Kidney epithelial cell (primary cell): ENCODE data around the gene LRFN2. TPM values are rescaled to one million over a fixed set of nuclear protein-coding genes. Genes with fewer than 3 reads are reported as not detected.

Experiments used
- DNase-seq: peaks from one replicate; pipeline ENCODE4 v3.0.0-alpha.2; 2010; ENCODE audit warnings: low read depth
- H3K27me3 ChIP-seq: 2 replicates; pipeline ENCODE4 v1.6.0; 2011; ENCODE audit warnings: low read length; ENCODE audit not compliant: control insufficient read depth, insufficient read depth
- H3K36me3 ChIP-seq: 2 replicates; pipeline ENCODE4 v1.5.1; 2011; ENCODE audit warnings: low read length; ENCODE audit not compliant: control insufficient read depth, insufficient read depth
- H3K4me3 ChIP-seq: 2 replicates; pipeline ENCODE4 v1.5.1; 2011; ENCODE audit warnings: low read depth, mild to moderate bottlenecking, control low read depth, low read length
- total RNA-seq: library from RNA; depleted of rRNA; stranded (reverse); fragments of >200 nt; gene quantifications from 2 replicates; pipeline ENCODE4 v1.2.3, GENCODE V29; 2015
- TF ChIP-seq, protein P1 (sequence below): IDR thresholded peaks from 2 replicates; pipeline ENCODE4 v1.5.1; 2011; ENCODE audit warnings: mild to moderate bottlenecking, moderate library complexity, low read length, control low read depth, inconsistent platforms; ENCODE audit not compliant: insufficient read depth, poor library complexity, severe bottlenecking

Gene LRFN2
- total RNA-seq, 1 donor from 2014 or later: not detected

DNA sequence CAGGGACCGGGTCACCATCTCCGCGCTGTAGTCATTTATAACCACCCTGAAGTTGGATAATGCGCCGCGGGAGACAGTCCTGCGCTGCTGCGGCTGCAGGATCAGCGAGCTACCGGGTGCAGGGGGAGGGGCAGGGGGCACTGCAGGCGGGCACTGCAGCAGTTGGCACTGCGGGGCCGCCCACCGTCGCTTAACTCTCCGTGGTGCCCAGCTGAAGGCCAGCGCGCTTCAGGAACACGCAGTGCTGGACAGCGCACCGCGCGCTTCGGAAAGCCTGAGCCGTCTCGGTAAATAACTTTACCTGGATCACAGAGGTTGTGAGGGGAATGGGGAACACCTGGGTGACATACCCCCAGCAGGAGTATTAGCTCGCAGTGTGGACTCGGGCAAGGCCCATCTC, 12.4 kb upstream of the LRFN2 start:
- Histone ChIP-seq H3K27me3 (peaks cover 5% of the 10 kb centered on the region), H3K4me3 (no peak overlapping the region), H3K36me3 (no peaks in the 10 kb centered on the region)
- TF ChIP-seq, protein P1, sequence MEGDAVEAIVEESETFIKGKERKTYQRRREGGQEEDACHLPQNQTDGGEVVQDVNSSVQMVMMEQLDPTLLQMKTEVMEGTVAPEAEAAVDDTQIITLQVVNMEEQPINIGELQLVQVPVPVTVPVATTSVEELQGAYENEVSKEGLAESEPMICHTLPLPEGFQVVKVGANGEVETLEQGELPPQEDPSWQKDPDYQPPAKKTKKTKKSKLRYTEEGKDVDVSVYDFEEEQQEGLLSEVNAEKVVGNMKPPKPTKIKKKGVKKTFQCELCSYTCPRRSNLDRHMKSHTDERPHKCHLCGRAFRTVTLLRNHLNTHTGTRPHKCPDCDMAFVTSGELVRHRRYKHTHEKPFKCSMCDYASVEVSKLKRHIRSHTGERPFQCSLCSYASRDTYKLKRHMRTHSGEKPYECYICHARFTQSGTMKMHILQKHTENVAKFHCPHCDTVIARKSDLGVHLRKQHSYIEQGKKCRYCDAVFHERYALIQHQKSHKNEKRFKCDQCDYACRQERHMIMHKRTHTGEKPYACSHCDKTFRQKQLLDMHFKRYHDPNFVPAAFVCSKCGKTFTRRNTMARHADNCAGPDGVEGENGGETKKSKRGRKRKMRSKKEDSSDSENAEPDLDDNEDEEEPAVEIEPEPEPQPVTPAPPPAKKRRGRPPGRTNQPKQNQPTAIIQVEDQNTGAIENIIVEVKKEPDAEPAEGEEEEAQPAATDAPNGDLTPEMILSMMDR: no peak
- no peak for DNase-seq

DNA sequence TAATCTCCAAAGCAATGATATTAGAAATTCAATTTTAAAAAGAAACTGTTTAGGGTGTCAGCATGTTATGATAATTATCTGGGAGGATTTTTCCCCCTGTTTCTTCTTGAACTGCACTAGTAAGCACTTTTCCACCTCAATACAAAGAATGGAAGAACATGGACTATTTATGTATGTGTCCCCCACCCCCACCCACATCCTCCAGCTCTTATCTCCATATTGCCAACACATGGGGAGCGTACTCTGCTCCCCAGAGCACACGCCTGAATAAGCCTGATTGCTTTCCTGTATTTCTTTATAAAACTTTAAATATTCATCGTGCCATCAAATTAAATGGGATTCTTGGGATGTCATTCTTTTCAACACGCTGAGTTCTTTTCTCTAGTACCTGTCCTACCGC, 11.4 kb upstream of the LRFN2 start:
- Histone ChIP-seq H3K4me3 (no peak overlapping the region), H3K27me3 (peaks cover 5% of the 10 kb centered on the region), H3K36me3 (no peaks in the 10 kb centered on the region)
- TF ChIP-seq, protein P1: no peak
- DNase-seq: no peak

DNA sequence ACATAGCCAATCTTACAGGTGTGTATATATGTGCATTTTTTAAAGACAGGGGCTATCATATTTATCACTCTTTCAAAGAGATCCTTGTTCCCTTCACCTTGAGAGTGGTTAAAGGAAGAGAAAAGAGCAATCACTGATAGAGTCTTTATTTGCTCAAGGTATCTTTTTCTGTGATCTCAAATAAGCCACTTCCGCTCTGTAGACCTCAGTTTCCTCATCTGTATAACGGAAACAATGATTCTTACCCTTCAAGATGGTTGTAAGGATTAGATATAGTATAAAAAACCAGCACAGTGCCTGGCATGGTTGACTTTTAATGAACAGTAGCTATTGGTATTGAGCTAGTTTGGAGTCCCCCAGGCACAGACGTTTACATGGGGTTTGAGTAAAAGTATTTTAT, 10.1 kb upstream of the LRFN2 start:
- no peak overlapping the region for H3K4me3 ChIP-seq
- peaks cover 5% of the 10 kb centered on the region for H3K27me3 ChIP-seq
- no peaks in the 10 kb centered on the region for H3K36me3 ChIP-seq
- TF ChIP-seq, protein P1: no peak
- DNase-seq: no peak

DNA sequence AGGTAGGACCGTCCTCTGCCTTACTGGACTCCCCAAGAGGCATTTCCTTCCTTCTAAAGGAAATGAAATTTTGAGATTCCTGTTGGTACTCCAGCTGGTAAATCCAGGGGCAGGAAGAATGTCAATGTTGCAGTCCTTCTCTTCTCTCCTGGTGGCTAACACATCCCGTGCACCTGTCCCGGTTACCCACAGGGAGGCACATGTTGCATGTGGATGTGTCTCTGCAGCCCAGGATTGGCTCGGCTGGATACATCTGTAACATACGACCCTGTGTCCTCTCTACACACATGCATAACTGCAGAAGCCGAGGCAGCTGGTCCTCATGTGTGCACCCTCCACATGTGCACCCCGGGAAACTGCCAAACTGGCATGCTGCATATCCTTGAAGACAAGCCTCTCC, 1.3 kb upstream of the LRFN2 start:
- H3K27me3 ChIP-seq: peaks cover 44% of the 10 kb centered on the region
- TF ChIP-seq, protein P1: no peak
- no peak for DNase-seq

DNA sequence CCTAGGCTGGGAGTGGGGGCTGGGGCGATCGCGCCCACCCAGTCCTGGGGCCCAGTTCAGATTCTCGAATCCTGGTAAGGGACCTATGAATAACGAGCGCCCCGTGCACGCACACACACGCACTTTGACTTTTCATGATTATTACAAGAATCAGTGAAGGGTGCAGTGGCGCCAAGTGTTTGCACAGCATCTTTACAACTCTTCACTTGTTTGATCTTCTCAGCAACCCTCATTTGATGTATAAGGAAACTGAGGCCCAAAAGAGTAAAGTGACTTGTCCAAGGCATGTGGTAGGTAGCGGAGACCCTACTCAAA, 863 bp upstream of the LRFN2 start:
- TF ChIP-seq, protein P1: no peak
- no peak for DNase-seq
- H3K36me3 ChIP-seq: no peaks in the 10 kb centered on the region
- H3K27me3 ChIP-seq: peaks cover 45% of the 10 kb centered on the region
- H3K4me3 ChIP-seq: no peak overlapping the region

More for the DNA sequence above, 1.3 kb upstream of the LRFN2 start:
- Histone ChIP-seq H3K4me3 (no peak overlapping the region), H3K36me3 (no peaks in the 10 kb centered on the region)

DNA sequence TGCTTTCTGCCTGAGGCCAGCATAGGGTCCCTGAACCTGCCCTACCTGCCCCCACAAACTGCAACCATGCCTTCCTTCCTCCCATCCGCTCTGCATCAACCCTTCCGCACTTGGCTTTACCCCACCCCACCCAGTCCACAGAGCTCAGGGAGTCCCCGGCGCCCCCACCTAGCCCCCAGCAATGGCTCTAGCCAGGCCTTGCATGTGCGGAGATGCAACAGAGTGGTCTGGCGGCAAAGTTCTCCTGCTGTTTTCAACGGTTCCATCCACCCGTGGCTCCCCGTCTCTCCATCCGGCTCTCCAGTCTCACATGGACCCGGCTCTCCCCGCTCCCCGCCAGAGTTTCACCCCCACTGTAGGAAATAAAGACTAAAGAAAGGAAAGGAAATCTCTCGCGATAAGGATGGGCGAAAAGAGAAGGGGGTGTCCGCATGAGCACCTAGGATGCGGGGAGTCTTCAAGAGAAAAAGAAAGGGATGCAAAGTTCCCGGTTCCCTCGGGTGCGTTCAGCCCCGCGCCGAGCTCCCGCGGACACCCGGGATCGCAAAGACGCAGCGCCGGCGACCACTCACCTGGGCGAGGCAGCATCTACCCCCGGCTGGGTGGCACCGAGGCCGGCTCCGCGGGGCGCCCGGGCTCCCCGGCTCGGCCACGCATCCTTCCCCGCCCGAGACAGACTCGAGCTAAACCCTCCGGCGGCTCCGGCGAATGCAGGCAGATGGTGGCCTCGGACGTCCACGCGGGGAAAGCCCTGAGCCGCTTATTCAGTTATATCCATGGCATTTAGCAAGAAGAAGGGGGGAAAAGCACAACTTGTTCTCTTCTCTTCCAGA, 579 bp downstream of the LRFN2 start:
- no peak for DNase-seq
- Histone ChIP-seq H3K36me3 (no peaks in the 10 kb centered on the region), H3K27me3 (peaks cover 45% of the 10 kb centered on the region), H3K4me3 (no peak overlapping the region)
- TF ChIP-seq, protein P1: no peak
